Femur (tissue), 1 donor: ENCODE measurements around the gene MRPS12.
"Not testable (repeated sequence)": the region's sequence is repeated elsewhere in the genome, so short reads cannot be mapped to it uniquely, and the experiment has no call there.

Experiments
- DNase-seq: peaks from one replicate; pipeline ENCODE4 v3.0.0-alpha.2; 2017

Gene MRPS12

DNA sequence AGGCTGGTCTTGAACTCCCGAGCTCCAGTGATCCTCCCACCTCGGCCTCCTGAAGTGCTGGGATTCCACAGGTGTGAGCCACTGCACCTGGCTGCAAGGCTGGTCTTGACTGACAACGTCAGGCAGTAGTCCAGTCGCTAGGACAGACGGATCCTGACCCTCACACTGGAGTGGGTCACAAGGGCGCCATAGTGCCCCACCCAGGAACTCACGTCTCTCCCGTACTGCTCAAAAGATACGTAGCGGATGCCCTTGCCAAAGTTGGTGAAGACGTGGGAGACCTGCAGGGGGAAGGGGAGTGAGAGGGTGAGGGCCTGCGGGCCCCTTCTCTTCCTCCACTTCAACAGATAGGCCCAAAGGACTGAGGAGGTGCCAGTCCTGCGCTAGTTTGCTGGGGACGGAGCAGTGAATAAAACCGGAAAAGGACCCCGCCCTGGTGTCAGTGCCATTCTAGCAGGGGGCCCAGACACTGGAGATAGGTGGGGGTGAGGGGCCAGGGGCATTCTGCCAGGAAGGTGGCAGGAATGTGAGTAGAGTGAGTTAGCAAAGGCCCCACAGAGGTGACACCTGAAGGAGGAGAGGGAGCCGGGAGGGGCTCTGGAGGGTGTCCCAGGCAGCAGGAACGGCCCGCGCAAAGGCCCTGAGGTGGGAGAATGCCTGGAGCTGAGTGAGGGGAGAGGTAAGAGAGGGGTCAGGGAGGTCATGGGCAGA, 11.9 kb downstream of the MRPS12 start:
- DNase-seq, result no peak

DNA sequence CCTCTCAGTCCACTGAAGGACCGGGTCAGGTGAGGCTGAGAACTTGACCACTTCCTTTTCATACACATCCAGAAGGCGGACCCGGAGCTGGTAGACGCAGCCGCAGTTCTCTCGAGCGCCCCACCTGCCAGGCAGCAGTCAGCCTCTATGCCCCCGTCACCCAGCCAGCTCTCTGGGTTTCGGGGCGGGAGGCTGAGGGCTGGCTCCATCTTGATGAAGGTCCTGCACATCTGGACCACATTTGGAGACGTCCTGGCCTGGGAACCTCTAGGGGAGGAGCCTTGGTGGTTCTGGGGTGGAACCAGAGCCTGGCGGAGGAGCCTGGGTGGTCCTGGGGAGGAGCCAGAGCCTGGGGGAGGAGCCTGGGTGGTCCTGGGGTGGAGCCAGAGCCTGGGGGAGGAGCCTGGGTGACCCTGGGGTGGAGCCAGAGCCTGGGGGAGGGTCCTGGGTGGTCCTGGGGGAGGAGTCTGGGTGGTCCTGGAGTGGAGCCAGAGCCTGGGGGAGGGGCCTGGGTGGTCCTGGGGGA, 14.3 kb downstream of the MRPS12 start:
- DNase-seq, result peak; percentile 54

DNA sequence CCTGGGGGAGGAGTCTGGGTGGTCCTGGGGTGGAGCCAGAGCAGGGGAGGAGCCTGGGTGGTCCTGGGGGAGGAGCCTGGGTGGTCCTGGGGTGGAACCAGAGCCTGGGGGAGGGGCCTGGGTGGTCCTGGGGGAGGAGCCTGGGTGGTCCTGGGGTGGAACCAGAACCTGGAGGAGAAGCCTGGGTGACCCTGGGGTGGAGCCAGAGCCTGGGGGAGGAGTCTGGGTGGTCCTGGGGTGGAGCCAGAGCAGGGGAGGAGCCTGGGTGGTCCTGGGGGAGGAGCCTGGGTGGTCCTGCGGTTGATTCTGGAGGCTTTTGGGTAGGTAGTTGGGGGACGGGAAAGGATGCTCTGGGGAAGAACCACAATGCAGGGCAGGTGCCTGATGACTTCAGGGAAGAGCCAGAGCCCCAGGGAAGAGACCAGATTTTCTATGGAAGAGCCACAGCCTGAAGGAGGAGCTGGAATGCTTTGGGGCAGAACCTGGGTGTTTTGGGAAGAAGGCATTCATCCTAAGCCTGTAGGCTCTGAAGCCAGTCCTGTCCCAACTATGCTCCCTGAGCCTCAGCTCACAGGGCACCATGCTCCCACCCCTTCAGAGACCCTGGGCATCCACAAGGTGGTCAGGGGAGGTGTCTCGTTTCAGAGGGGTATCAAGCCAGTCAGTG, 15.0 kb downstream of the MRPS12 start:
- no peak for DNase-seq

- DNase-seq, result no peak
Measured at GRCh38 chr19:38946229-38947010, 15.7 kb downstream of the MRPS12 start.

- DNase-seq, result peak; percentile 93
Measured at GRCh38 chr19:38949580-38950367, 19.0 kb downstream of the MRPS12 start.

DNA sequence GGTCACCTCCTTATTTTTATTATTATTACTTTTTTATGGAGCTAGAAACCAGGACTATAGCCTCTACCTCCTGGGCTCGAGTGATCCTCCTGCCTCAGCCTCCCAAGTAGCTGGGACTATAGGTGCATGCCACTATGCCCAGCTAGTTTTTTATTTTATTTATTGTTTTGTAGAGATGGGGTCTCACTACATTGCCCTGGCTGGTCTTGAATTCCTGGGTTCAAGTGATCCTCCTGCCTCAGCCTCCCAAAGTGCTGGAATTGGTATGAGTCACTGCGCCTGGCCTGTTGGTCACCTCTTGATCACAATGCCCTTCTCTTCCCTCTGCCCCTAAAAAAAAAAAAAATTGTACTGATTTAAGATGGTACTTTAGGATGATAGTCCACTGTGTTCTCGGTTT, 20.4 kb downstream of the MRPS12 start:
- no peak for DNase-seq

DNA sequence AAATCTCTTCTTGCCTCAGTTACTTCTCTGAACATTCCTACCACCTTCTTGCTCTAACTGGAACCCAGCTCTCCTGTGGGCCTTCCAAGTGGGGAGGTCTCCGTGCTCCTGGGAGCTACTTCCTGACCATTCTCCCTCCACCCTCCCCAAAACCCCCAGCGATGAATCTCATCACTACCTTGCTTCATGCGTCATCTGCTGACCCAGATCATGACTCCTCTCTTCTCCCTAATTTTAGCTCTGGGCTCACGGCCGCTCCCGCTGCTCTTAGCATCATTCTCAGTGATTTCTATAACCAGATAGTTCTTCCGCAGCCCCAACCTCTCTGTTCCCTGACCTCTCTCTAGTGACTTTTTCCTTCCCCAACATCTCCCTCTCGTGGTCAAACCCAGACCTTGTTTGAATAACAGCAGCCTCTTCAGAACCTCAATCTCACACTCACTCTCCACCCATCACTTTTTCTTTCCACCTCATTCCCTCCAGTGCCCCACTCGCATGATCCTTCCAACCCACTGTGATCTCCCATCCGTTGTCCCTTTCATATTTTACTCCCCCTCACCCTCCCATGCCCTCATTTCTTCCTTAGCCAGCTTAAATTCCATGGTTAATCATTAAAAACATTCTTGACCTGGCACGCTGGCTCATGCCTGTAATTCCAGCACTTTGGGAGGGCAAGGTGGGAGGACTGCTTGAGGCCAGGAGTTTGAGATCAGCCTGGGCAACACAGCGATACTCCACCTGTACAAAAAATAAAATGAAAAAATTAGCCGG, 21.8 kb downstream of the MRPS12 start:
- no peak for DNase-seq

DNA sequence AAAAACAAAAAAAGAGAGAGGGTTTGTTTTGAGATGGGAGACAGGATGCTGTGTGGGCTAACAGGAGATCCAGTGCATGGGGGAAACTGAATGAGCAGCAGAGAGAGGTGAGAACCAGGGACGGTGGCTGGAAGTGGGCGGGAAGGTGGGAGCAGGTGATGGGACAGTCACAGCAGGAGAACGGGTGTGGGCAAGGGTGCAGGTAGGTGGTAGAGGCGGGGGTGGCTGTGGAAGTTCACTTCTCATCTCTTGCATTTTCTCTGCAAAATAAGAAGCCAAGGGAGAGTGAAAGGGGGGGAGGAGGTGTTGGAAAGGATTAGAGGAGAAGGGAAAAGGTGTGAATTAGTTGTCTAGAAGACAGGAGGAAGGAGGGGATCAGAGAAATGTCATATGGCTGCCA, 22.9 kb downstream of the MRPS12 start:
- DNase-seq, result no peak

GRCh38 chr19:38956264-38956663, 25.5 kb downstream of the MRPS12 start:
- DNase-seq, result no peak

- no peak for DNase-seq
Measured at GRCh38 chr19:38958301-38958700, 27.6 kb downstream of the MRPS12 start.

DNA sequence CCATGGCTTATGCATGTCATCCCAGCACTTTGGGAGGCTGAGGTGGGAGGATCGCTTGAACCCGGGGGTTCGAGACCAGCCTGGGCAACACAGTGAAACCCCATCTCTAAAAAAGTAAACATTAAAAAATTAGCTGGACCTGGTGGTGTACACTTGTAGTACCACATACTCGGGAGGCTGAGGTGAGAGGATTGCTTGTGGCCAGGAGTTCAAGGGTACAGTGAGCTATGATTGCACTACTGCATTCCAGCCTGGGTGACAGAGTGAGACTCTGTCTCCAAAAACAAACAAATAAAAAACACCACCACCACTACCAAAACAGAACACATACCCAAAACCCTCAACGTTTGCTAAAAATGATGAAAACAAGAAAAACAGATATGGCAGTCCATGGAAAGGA, 28.9 kb downstream of the MRPS12 start:
- no peak for DNase-seq

DNA sequence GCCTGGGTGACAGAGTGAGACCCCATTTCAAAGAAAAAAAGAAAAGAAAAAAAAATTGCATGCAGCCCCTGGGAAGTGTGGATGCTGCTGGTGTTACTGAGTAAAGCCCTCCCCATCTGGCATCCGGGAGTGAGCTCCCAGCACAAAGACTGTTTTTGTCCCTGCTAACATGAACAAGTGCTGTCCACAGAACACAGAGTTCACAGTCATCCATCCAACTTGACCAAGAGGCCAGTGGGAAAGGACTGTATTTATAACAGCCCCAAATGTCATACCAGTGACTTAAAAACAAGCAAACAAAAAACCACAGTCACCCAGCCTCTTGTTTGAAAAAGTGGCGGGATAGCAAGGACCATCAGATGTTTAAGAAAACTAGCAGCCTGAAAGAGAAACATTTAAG, 34.0 kb downstream of the MRPS12 start:
- DNase-seq, result no peak

GRCh38 chr19:38966149-38966548, 35.4 kb downstream of the MRPS12 start:
- DNase-seq, result not testable (repeated sequence)

- DNase-seq, result no peak
Measured at GRCh38 chr19:38970664-38971532, 40.2 kb downstream of the MRPS12 start.

DNA sequence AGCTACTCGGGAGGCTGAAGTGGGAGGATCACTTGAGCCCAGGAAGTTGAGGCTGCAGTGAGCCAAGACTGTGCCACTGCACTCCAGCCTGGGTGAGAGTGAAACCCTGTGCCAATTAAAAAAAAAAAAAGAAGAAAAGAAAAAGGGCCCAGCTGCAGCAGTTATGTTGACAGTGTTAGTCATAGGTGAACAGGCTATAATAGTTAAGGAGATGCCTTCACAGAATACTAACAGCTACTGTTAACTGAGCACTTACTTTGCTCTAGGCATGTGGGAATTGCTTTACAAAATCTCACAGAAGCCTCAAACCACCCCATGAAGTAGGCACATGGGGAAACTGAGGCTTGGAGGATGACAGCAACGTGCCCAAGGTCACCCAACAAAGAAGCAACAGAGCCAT, 40.9 kb downstream of the MRPS12 start:
- no peak for DNase-seq

- DNase-seq, result peak; percentile 46
Measured at GRCh38 chr19:38974624-38975213, 44.0 kb downstream of the MRPS12 start.

DNA sequence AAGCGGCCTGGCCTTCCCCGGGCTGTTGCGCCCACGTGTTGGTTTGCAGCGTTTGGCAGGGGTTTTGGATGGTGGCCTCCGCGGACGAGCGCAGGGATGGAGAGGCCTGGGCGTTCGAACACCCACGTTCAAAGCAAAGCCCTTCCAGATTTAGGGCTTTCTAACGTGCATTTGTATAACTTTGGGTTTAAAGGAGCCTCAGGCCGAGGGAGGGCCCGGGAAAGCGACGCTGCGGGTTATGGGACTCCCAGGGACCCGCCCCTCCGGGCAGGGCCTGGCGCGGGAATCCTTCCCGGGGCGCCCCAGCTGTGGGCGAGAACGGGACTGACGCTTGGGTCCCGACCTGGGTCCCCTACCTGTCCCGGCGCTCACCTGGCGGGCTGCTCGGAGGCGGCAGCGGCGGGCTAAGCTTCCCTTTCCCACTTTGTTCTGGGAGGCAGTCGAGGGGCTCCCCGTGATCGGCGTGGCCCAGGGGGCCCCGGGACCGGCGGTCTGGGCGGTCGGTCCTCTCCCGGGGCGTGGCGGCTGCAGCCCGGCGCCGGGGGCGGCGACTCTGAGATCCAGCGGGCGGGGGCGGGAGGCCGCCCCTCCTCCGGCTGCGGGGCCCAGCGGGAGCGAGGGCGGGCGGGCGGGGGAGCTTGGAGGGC, 44.6 kb downstream of the MRPS12 start, which contains the start of gene FBXO17:
Gene FBXO17 (minus strand): TSS at position 529 of the 647 bp plus-strand sequence. CDS start 25,423 bp downstream, outside the sequence.
- DNase-seq, result peak; percentile 82

GRCh38 chr19:38975861-38976271, 45.1 kb downstream of the MRPS12 start:
- no peak for DNase-seq

DNA sequence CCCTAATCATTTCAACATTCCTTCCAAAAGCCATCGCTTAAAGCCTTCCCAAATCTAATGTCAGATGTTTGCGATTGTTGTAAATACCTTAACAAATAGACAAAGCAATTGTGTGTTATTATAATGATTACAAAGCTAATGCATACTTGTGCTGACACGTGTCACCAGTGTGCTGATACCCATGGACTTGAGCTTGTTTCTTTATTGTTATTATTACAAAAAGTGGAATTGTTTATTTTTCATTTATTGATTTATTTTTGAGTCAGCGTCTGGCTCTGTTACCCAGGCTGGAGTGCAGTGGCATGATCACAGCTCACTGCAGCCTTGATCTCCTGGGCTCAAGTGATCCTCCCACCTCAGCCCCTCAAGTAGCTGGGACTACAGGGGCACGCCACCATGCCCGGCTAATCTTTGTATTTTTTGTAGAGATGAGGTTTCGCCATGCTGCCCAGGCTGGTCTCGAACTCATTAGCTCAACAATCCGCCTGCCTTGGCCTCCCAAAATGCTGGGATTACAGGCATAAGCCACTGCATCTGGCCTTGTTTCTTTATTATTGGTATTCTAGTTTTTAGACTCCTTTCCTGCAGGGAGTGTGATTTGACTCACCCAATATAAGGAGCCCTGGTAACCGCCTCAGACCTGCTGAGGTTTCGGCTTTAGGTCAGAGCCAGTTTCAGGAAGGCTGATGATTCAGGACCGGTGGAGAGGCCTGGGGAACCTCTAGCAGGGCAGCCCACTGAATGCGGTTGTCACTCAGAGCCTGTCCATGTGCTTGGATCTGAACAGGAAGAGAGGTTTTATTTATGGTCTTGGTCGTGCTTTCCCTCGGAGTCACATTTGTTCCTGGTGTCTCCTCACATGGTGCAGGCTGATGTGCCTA, 46.9 kb downstream of the MRPS12 start:
- DNase-seq, result no peak
